Epithelial cell of proximal tubule (primary cell): ENCODE results near the gene LEMD2. TPM values are rescaled to one million over a fixed set of nuclear protein-coding genes. Genes with fewer than 3 reads are reported as not detected.

Experiments used
- DNase-seq: peaks from one replicate; pipeline ENCODE4 v3.0.0-alpha.2; 2011; ENCODE audit warnings: low read depth
- H3K4me3 ChIP-seq: 2 replicates; pipeline ENCODE4 v1.5.1; 2011; ENCODE audit warnings: low read depth, mild to moderate bottlenecking, low read length
- CTCF ChIP-seq: conservative IDR thresholded peaks from 2 replicates; pipeline ENCODE4 v1.5.1; 2012; ENCODE audit warnings: low read depth, mild to moderate bottlenecking, low read length
- total RNA-seq: library from RNA; depleted of rRNA; stranded (reverse); fragments of >200 nt; gene quantifications from 2 replicates; pipeline ENCODE4 v1.2.3, GENCODE V29; 2015

Gene LEMD2
- total RNA-seq, 1 donor from 2014 or later: 42.0 TPM

DNA sequence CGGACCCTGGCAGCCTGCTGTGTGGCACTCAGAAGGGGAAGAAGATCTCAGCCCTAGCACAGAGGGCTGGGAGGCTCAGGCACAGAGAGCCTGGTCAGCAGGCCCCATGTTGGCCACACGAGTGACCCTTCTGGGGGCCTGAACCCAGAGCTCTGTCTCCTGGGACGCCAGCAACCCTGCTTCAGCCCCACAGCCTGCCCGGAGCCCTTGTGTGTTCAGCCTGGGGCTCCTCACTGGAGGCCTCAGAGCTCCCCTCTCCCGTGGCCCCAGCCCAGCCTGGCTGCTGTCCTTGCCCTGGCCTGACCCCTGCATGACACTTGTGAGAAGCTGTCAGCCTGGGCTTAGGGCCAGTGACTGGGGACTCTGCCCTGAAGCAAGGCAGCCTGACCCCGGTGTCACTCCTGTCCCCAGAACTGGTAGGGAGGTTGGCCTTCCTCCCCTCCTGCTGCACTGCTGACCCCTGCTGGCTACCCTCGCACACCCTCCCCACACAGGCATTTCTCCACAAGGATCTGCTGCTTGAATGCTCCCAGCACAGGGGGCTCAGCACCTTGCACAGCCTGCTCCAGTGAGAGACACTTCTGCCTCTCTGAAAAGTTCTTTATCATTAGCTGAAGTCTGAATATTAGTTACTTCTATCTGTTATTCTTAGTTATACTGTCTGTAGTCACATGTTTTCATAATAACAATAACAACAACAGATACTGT is 26.9 kb downstream of the LEMD2 start:
- H3K4me3 ChIP-seq: no peak overlapping the region
- no peak for DNase-seq
- TF ChIP-seq CTCF: peak; percentile 89

DNA sequence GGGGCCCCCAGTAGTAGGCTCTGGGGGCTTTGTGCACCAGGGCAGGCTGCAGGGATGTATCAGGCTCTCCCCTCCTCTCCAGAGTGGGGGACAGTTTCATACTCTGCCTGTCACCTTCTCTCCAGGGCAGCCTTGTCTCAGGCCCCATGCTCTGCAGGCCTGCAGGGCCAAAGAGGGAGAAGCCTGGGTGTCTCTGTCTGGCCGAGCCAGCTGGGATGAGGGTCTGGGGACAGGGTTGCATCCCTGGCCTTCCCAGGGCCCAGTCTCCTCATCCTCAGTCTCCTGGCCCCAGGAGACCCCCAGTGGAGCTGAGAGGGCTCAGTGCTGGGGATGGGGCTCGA is 27.4 kb downstream of the LEMD2 start:
- H3K4me3 ChIP-seq: no peak overlapping the region
- DNase-seq: no peak
- TF ChIP-seq CTCF: no peak

- H3K4me3 ChIP-seq: no peak overlapping the region
- no peak for TF ChIP-seq CTCF
- no peak for DNase-seq
Measured at GRCh38 chr6:33759887-33760629, 28.9 kb downstream of the LEMD2 start.

DNA sequence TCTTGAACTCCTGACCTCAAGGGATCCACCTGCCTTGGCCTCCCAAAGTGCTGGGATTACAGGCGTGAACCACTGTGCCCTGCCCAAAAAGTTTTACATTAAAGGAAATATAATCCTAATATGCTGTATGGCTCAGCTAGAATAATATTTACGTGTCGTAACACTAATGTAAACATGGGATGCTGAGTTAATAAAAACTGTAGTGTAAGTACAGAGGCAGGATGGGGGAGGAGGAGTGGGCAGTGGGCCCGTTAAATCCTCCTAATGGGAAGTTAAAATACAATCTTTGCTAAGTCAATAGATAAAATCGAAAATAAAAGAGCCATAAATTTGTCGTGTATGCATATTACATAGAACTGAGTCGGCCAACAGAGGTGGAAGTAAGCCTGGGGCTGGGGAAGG is 30.1 kb downstream of the LEMD2 start:
- no peak overlapping the region for H3K4me3 ChIP-seq
- no peak for TF ChIP-seq CTCF

DNA sequence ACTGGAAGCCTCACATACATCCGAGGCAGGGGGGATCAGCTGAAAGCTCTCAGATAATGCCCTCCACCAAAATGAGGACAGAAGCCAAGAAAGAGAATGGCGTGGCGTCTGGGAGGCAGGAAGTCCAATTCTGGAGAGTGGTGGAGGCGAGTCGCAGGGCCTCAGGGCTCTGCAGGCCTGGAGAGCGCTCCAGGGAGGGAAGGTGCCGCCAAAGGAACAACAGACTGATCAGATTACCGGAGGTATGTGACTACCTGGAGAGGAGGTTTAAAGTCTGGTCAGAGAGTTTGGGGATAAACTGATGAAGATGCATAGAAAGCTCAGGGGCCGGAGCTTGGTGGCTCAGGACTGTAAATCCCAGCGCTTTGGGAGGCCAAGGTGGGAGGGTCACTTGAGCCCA is 31.0 kb downstream of the LEMD2 start:
- no peak for DNase-seq
- H3K4me3 ChIP-seq: no peak overlapping the region
- no peak for TF ChIP-seq CTCF

More for the DNA sequence above, 30.1 kb downstream of the LEMD2 start:
- DNase-seq: no peak

DNA sequence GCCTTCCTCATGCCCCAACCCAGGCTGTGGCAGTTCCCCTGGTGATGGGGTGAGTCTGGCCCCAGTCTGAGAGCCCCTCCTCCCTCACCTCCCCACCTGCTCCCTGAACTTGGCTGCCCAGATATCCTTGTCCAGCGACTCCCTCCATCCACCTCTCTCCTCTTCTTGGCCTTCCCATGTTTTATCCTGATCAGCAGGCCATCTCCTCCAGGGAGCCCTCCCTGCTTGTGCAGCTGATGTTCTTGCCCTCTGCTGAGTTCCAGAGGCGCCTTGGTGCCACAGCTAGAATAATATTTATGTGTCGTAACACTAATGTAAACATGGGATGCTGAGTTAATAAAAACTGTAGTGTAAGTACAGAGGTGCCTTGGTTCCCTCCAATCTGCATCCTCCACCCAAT is 31.8 kb downstream of the LEMD2 start:
- no peak for TF ChIP-seq CTCF
- no peak for DNase-seq
- H3K4me3 ChIP-seq: no peak overlapping the region
